Right renal pelvis (tissue), 4 donors: ENCODE results near the gene ZDHHC11. TPM values are rescaled to one million over a fixed set of nuclear protein-coding genes. Genes with fewer than 3 reads are reported as not detected.

Source experiments
- DNase-seq, 4 donors: peaks; one replicate each; pipeline ENCODE4 v3.0.0-alpha.2; 2013; ENCODE audit warnings: low read depth in 4 of 4, low spot score in 3 of 4, missing footprints in 1 of 4
- polyA plus RNA-seq, 4 donors: library from polyadenylated mRNA; unstranded; fragments of 120-200 nt; gene quantifications; one replicate each; pipeline ENCODE4 v1.2.1, GENCODE V29; 2013; ENCODE audit not compliant: insufficient read length in 4 of 4

Gene ZDHHC11
- 1 to 10 TPM; 6.4 to 6.9 (median 6.7) TPM for polyA plus RNA-seq

GRCh38 chr5:850511-851006 is at the start of gene ZDHHC11:
ZDHHC11 (minus strand) TSS chr5:850986; CDS start chr5:850602, 384 bp downstream.
- no peak for DNase-seq

GRCh38 chr5:893711-894110 is 42.9 kb upstream of the ZDHHC11 start:
- DNase-seq = no peak

- DNase-seq = no peak
Measured at GRCh38 chr5:893137-893506, 42.3 kb upstream of the ZDHHC11 start.

GRCh38 chr5:892394-893136 is 41.8 kb upstream of the ZDHHC11 start, which contains the start of the genes BRD9 and TRIP13:
BRD9 (minus strand) TSS chr5:892801; CDS start chr5:892657, 144 bp downstream.
TRIP13 (plus strand) TSS chr5:892884; CDS start chr5:892999, 115 bp downstream.
- peak; percentile 59 to 65 (median 62) for DNase-seq

- DNase-seq = no peak
Measured at GRCh38 chr5:891837-892393, 41.1 kb upstream of the ZDHHC11 start.

GRCh38 chr5:891117-891836 is 40.5 kb upstream of the ZDHHC11 start:
- no peak for DNase-seq

GRCh38 chr5:889075-889710 is 38.4 kb upstream of the ZDHHC11 start:
- no peak for DNase-seq

GRCh38 chr5:888638-889035 is 37.9 kb upstream of the ZDHHC11 start:
- DNase-seq = no peak

- DNase-seq = no peak
Measured at GRCh38 chr5:887947-888637, 37.3 kb upstream of the ZDHHC11 start.

GRCh38 chr5:886716-887325 is 36.0 kb upstream of the ZDHHC11 start:
- DNase-seq = no peak

- DNase-seq = no peak
Measured at GRCh38 chr5:886036-886435, 35.2 kb upstream of the ZDHHC11 start.

GRCh38 chr5:885529-885928 is 34.7 kb upstream of the ZDHHC11 start:
- DNase-seq = no peak

GRCh38 chr5:885127-885442 is 34.3 kb upstream of the ZDHHC11 start:
- no peak for DNase-seq

- DNase-seq = no peak
Measured at GRCh38 chr5:884345-885126, 33.8 kb upstream of the ZDHHC11 start.

GRCh38 chr5:883475-884181 is 32.8 kb upstream of the ZDHHC11 start:
- DNase-seq = no peak

GRCh38 chr5:882253-883183 is 31.7 kb upstream of the ZDHHC11 start:
- no peak for DNase-seq

- no peak for DNase-seq
Measured at GRCh38 chr5:881551-881935, 30.8 kb upstream of the ZDHHC11 start.
